ENCODE results near the gene ZNF680.

DNA sequence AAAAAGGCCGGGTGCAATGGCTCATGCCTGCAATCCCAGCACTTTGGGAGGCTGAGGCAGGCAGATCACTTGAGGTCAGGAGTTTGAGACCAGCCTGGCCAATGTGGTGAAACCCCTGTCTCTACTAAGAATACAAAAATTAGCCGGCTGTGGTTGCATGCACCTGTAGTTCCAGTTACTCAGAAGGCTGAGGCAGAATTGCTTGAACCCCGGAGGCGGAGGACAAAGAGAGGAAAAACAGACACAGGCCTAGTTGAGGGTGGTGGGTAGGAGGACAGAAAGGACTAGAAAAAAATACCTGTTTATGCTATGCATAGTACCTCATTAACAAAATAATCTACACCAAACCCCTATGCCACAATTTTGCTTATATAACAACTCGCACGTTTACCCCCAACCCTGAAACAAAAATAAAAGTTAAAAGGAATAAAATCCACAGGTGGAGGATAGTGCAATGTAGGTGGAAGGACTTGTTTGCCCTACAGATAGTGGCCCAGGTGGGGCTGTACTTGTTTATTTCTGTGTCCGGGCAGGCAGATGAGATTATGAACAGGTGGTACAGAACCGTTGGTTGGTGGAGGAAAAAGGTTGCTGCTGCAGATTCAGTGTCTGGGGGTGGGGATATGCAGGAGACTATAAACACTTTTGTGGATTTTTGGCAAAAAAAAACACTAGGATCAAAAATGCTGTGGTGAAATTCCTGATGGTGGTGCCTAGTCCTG is 5.1 kb downstream of the ZNF680 start:
- TF ChIP-seq CTCF (IDR thresholded peaks at IDR 0.05), result no peak
- no peak for TF ChIP-seq POLR2A (IDR thresholded peaks at IDR 0.05)
